Measurements from ENCODE around the gene ROBO1.

The ROBO1 gene

GRCh38 chr3:79003994-79004393 is 763.8 kb downstream of the ROBO1 start:
- Histone ChIP-seq H3K27ac (ENCODE audit: low read depth in 2 of 2, low read length in 2 of 2) (no peak overlapping the region), H3K36me3 (ENCODE audit: control insufficient read depth in 2 of 2, insufficient read depth in 2 of 2, low read length in 2 of 2) (no peaks in the 10 kb centered on the region), H3K4me3 (ENCODE audit: low read length in 2 of 2) (no peak overlapping the region), H3K9me3 (ENCODE audit: control insufficient read depth in 2 of 2, low read length in 2 of 2) (no peaks in the 10 kb centered on the region), H3K27me3 (ENCODE audit: control insufficient read depth in 2 of 2, insufficient read depth in 2 of 2, low read length in 2 of 2) (no peaks in the 10 kb centered on the region), H3K9ac (ENCODE audit: low read depth in 1 of 2, low read length in 2 of 2) (no peak overlapping the region), H3K4me1 (ENCODE audit: control insufficient read depth in 2 of 2, insufficient read depth in 2 of 2, low read length in 2 of 2) (no peaks in the 10 kb centered on the region)

GRCh38 chr3:79002465-79003372 is 765.1 kb downstream of the ROBO1 start:
- Histone ChIP-seq H3K4me1 (ENCODE audit: control insufficient read depth in 2 of 2, insufficient read depth in 2 of 2, low read length in 2 of 2) (no peaks in the 10 kb centered on the region), H3K9me3 (ENCODE audit: control insufficient read depth in 2 of 2, low read length in 2 of 2) (no peaks in the 10 kb centered on the region), H3K27me3 (ENCODE audit: control insufficient read depth in 2 of 2, insufficient read depth in 2 of 2, low read length in 2 of 2) (no peaks in the 10 kb centered on the region), H3K9ac (ENCODE audit: low read depth in 1 of 2, low read length in 2 of 2) (no peak overlapping the region), H3K27ac (ENCODE audit: low read depth in 2 of 2, low read length in 2 of 2) (no peak overlapping the region), H3K4me3 (ENCODE audit: low read length in 2 of 2) (no peak overlapping the region), H3K36me3 (ENCODE audit: control insufficient read depth in 2 of 2, insufficient read depth in 2 of 2, low read length in 2 of 2) (no peaks in the 10 kb centered on the region)

- H3K27me3 ChIP-seq (ENCODE audit: control insufficient read depth in 2 of 2, insufficient read depth in 2 of 2, low read length in 2 of 2) = no peaks in the 10 kb centered on the region
- no peak overlapping the region for H3K9ac ChIP-seq (ENCODE audit: low read depth in 1 of 2, low read length in 2 of 2)
- no peaks in the 10 kb centered on the region for H3K4me1 ChIP-seq (ENCODE audit: control insufficient read depth in 2 of 2, insufficient read depth in 2 of 2, low read length in 2 of 2)
- H3K9me3 ChIP-seq (ENCODE audit: control insufficient read depth in 2 of 2, low read length in 2 of 2) = no peaks in the 10 kb centered on the region
- H3K27ac ChIP-seq (ENCODE audit: low read depth in 2 of 2, low read length in 2 of 2) = no peak overlapping the region
- H3K36me3 ChIP-seq (ENCODE audit: control insufficient read depth in 2 of 2, insufficient read depth in 2 of 2, low read length in 2 of 2) = no peaks in the 10 kb centered on the region
- H3K4me3 ChIP-seq (ENCODE audit: low read length in 2 of 2) = no peak overlapping the region
Observed at GRCh38 chr3:79001255-79001654, 766.5 kb downstream of the ROBO1 start.

GRCh38 chr3:78999139-78999538 is 768.7 kb downstream of the ROBO1 start:
- Histone ChIP-seq H3K9ac (ENCODE audit: low read depth in 1 of 2, low read length in 2 of 2) (no peak overlapping the region), H3K36me3 (ENCODE audit: control insufficient read depth in 2 of 2, insufficient read depth in 2 of 2, low read length in 2 of 2) (no peaks in the 10 kb centered on the region), H3K27ac (ENCODE audit: low read depth in 2 of 2, low read length in 2 of 2) (no peak overlapping the region), H3K9me3 (ENCODE audit: control insufficient read depth in 2 of 2, low read length in 2 of 2) (no peaks in the 10 kb centered on the region), H3K4me1 (ENCODE audit: control insufficient read depth in 2 of 2, insufficient read depth in 2 of 2, low read length in 2 of 2) (no peaks in the 10 kb centered on the region), H3K27me3 (ENCODE audit: control insufficient read depth in 2 of 2, insufficient read depth in 2 of 2, low read length in 2 of 2) (no peaks in the 10 kb centered on the region), H3K4me3 (ENCODE audit: low read length in 2 of 2) (no peak overlapping the region)

DNA sequence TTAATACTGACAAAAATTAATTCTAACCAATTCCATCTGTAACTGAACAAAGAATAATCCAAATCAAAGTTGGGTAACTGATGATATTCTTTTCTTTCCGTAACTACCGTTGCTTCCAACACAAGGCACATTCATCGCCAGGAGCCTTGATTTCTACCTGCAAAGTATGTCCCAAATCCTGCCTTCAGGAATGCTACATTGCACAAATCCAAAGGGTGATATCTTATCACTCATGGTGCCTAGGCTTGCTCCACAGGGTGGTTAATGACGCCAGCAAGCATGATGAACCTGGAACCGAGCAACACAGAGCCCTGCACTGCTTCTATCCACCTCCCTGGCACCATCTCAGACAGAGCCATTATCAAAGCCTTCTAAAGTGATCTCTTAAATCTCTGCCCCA is 772.7 kb downstream of the ROBO1 start:
- Histone ChIP-seq H3K9ac (ENCODE audit: low read depth in 1 of 2, low read length in 2 of 2) (no peak overlapping the region), H3K9me3 (ENCODE audit: control insufficient read depth in 2 of 2, low read length in 2 of 2) (no peaks in the 10 kb centered on the region), H3K27ac (ENCODE audit: low read depth in 2 of 2, low read length in 2 of 2) (no peak overlapping the region), H3K4me1 (ENCODE audit: control insufficient read depth in 2 of 2, insufficient read depth in 2 of 2, low read length in 2 of 2) (no peaks in the 10 kb centered on the region), H3K27me3 (ENCODE audit: control insufficient read depth in 2 of 2, insufficient read depth in 2 of 2, low read length in 2 of 2) (no peaks in the 10 kb centered on the region), H3K36me3 (ENCODE audit: control insufficient read depth in 2 of 2, insufficient read depth in 2 of 2, low read length in 2 of 2) (no peaks in the 10 kb centered on the region), H3K4me3 (ENCODE audit: low read length in 2 of 2) (no peak overlapping the region)

- Histone ChIP-seq H3K36me3 (ENCODE audit: control insufficient read depth in 2 of 2, insufficient read depth in 2 of 2, low read length in 2 of 2) (no peaks in the 10 kb centered on the region), H3K9ac (ENCODE audit: low read depth in 1 of 2, low read length in 2 of 2) (no peak overlapping the region), H3K9me3 (ENCODE audit: control insufficient read depth in 2 of 2, low read length in 2 of 2) (no peaks in the 10 kb centered on the region), H3K27me3 (ENCODE audit: control insufficient read depth in 2 of 2, insufficient read depth in 2 of 2, low read length in 2 of 2) (no peaks in the 10 kb centered on the region), H3K4me3 (ENCODE audit: low read length in 2 of 2) (no peak overlapping the region), H3K27ac (ENCODE audit: low read depth in 2 of 2, low read length in 2 of 2) (no peak overlapping the region), H3K4me1 (ENCODE audit: control insufficient read depth in 2 of 2, insufficient read depth in 2 of 2, low read length in 2 of 2) (no peaks in the 10 kb centered on the region)
Observed at GRCh38 chr3:78994174-78995027, 773.4 kb downstream of the ROBO1 start.

GRCh38 chr3:78993375-78993774 is 774.4 kb downstream of the ROBO1 start:
- Histone ChIP-seq H3K27me3 (ENCODE audit: control insufficient read depth in 2 of 2, insufficient read depth in 2 of 2, low read length in 2 of 2) (no peaks in the 10 kb centered on the region), H3K27ac (ENCODE audit: low read depth in 2 of 2, low read length in 2 of 2) (no peak overlapping the region), H3K9ac (ENCODE audit: low read depth in 1 of 2, low read length in 2 of 2) (no peak overlapping the region), H3K4me3 (ENCODE audit: low read length in 2 of 2) (no peak overlapping the region), H3K36me3 (ENCODE audit: control insufficient read depth in 2 of 2, insufficient read depth in 2 of 2, low read length in 2 of 2) (no peaks in the 10 kb centered on the region), H3K9me3 (ENCODE audit: control insufficient read depth in 2 of 2, low read length in 2 of 2) (no peaks in the 10 kb centered on the region), H3K4me1 (ENCODE audit: control insufficient read depth in 2 of 2, insufficient read depth in 2 of 2, low read length in 2 of 2) (no peaks in the 10 kb centered on the region)

- Histone ChIP-seq H3K27ac (ENCODE audit: low read depth in 2 of 2, low read length in 2 of 2) (no peak overlapping the region), H3K9ac (ENCODE audit: low read depth in 1 of 2, low read length in 2 of 2) (no peak overlapping the region), H3K4me3 (ENCODE audit: low read length in 2 of 2) (no peak overlapping the region), H3K4me1 (ENCODE audit: control insufficient read depth in 2 of 2, insufficient read depth in 2 of 2, low read length in 2 of 2) (no peaks in the 10 kb centered on the region), H3K27me3 (ENCODE audit: control insufficient read depth in 2 of 2, insufficient read depth in 2 of 2, low read length in 2 of 2) (no peaks in the 10 kb centered on the region), H3K9me3 (ENCODE audit: control insufficient read depth in 2 of 2, low read length in 2 of 2) (no peaks in the 10 kb centered on the region), H3K36me3 (ENCODE audit: control insufficient read depth in 2 of 2, insufficient read depth in 2 of 2, low read length in 2 of 2) (no peaks in the 10 kb centered on the region)
Observed at GRCh38 chr3:78992830-78993229, 775.0 kb downstream of the ROBO1 start.

DNA sequence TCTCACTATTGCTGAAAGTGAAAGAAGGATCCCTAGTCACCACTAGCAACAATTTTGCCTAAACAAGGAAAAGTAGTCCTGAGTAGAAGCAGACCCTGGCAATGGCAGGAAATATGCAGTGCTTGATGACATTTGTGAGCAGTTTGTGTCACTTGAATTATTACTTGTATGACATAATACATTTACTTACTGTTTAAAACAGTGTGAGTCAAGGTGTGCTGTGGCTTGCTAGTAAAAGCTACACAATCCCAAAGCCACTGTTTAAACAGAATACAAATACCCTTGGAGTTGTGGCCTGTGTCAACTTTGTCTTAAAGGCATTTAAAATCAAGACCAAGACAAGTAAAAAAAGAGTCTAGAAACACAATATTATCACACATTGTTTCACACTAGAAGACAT is 775.4 kb downstream of the ROBO1 start:
- Histone ChIP-seq H3K27ac (ENCODE audit: low read depth in 2 of 2, low read length in 2 of 2) (no peak overlapping the region), H3K9me3 (ENCODE audit: control insufficient read depth in 2 of 2, low read length in 2 of 2) (no peaks in the 10 kb centered on the region), H3K27me3 (ENCODE audit: control insufficient read depth in 2 of 2, insufficient read depth in 2 of 2, low read length in 2 of 2) (no peaks in the 10 kb centered on the region), H3K4me1 (ENCODE audit: control insufficient read depth in 2 of 2, insufficient read depth in 2 of 2, low read length in 2 of 2) (no peaks in the 10 kb centered on the region), H3K36me3 (ENCODE audit: control insufficient read depth in 2 of 2, insufficient read depth in 2 of 2, low read length in 2 of 2) (no peaks in the 10 kb centered on the region), H3K9ac (ENCODE audit: low read depth in 1 of 2, low read length in 2 of 2) (no peak overlapping the region), H3K4me3 (ENCODE audit: low read length in 2 of 2) (no peak overlapping the region)

DNA sequence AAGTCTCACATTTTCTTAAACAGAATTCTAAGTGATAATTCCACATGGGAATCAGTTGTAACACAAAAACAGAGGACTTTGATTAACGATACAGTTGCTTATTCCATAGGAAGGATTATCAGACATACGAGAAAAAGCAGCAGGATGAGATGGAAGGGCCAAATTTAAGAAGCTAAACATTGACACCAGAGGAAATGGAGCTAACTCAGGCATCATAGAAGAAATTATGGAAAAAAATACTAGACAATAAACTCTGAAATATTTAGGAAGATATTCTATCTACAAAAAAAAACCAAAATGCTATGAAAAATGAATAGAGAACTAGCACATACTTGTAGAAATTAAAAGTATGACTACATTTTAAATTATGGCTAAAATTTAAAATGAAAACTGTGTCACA is 776.1 kb downstream of the ROBO1 start:
- H3K4me3 ChIP-seq (ENCODE audit: low read length in 2 of 2) = no peak overlapping the region
- H3K27me3 ChIP-seq (ENCODE audit: control insufficient read depth in 2 of 2, insufficient read depth in 2 of 2, low read length in 2 of 2) = no peaks in the 10 kb centered on the region
- no peaks in the 10 kb centered on the region for H3K4me1 ChIP-seq (ENCODE audit: control insufficient read depth in 2 of 2, insufficient read depth in 2 of 2, low read length in 2 of 2)
- H3K36me3 ChIP-seq (ENCODE audit: control insufficient read depth in 2 of 2, insufficient read depth in 2 of 2, low read length in 2 of 2) = no peaks in the 10 kb centered on the region
- no peak overlapping the region for H3K9ac ChIP-seq (ENCODE audit: low read depth in 1 of 2, low read length in 2 of 2)
- H3K27ac ChIP-seq (ENCODE audit: low read depth in 2 of 2, low read length in 2 of 2) = no peak overlapping the region
- H3K9me3 ChIP-seq (ENCODE audit: control insufficient read depth in 2 of 2, low read length in 2 of 2) = no peaks in the 10 kb centered on the region

Measured in mucosa of rectum (tissue), 2 donors.